Activated CD8-positive, alpha-beta memory T cell treated with anti-CD3 and anti-CD28 coated beads for 1 hour (primary cell): ENCODE results near the gene RXRA.

Experiments
- DNase-seq, 2 donors: peaks; one replicate each; pipeline ENCODE4 v3.0.0-alpha.2; 2020; ENCODE audit warnings: low read depth in 1 of 2; ENCODE audit errors: extremely low read depth in 1 of 2

Gene RXRA

GRCh38 chr9:134459573-134459972 lies 133.3 kb downstream of the RXRA start:
- no peak for DNase-seq

- DNase-seq = no peak
Observed at GRCh38 chr9:134460206-134460605, 134.0 kb downstream of the RXRA start.

GRCh38 chr9:134460896-134461295 lies 134.6 kb downstream of the RXRA start:
- DNase-seq = no peak

GRCh38 chr9:134461426-134461982 lies 135.2 kb downstream of the RXRA start:
- DNase-seq = no peak

GRCh38 chr9:134462318-134462717 lies 136.1 kb downstream of the RXRA start:
- DNase-seq = no peak

- no peak for DNase-seq
Observed at GRCh38 chr9:134463280-134463679, 137.0 kb downstream of the RXRA start.

GRCh38 chr9:134466869-134467616 lies 140.8 kb downstream of the RXRA start:
- no peak for DNase-seq

GRCh38 chr9:134468358-134468757 lies 142.1 kb downstream of the RXRA start:
- no peak for DNase-seq

GRCh38 chr9:134469041-134469875 lies 143.0 kb downstream of the RXRA start:
- DNase-seq = no peak

- no peak for DNase-seq
Observed at GRCh38 chr9:134472256-134472655, 146.0 kb downstream of the RXRA start.

GRCh38 chr9:134473141-134474054 lies 147.1 kb downstream of the RXRA start:
- DNase-seq = no peak

- DNase-seq = no peak
Observed at GRCh38 chr9:134474055-134474370, 147.8 kb downstream of the RXRA start.

GRCh38 chr9:134475011-134475790 lies 148.9 kb downstream of the RXRA start:
- no peak for DNase-seq

- DNase-seq = no peak
Observed at GRCh38 chr9:134476272-134476941, 150.2 kb downstream of the RXRA start.

GRCh38 chr9:134476942-134477335 lies 150.7 kb downstream of the RXRA start:
- no peak for DNase-seq

GRCh38 chr9:134477342-134477925 lies 151.2 kb downstream of the RXRA start:
- DNase-seq = no peak

- DNase-seq = no peak
Observed at GRCh38 chr9:134477927-134478326, 151.7 kb downstream of the RXRA start.

- no peak for DNase-seq
Observed at GRCh38 chr9:134481762-134482161, 155.5 kb downstream of the RXRA start.

- DNase-seq = no peak
Observed at GRCh38 chr9:134482226-134482625, 156.0 kb downstream of the RXRA start.
